ENCODE data around the gene PRKD2. TPM values are rescaled to one million over a fixed set of nuclear protein-coding genes. Genes with fewer than 3 reads are reported as not detected.

PRKD2 gene
- total RNA-seq, 4 donors from 2014 or later: 30.8 to 85.7 (median 41.7) TPM

DNA sequence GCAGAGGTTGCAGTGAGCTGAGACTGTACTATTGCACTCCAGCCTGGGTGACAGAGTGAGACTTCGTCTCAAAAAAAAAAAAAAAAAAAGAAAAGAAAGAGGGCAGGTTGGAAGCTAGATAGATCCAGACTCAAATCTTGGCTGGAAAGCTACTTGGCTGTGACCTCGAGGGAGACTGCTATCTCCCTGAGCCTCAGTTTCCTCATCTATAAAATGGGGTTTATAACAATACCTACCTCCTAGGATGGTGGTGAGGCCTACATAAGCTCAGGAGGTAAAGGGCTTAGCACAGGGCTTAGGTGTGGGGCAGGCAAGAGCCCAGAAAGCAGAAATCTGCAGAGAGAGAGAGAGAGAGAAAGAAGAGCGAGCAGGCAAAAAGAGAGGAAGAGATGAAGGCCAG, 31.7 kb downstream of the PRKD2 start:
- intact Hi-C loops (cut with DNase I; ENCODE audit: low total_unique reads): no loop called here
- DNase-seq: no peak
- Histone ChIP-seq H3K36me3 (no peaks in the 10 kb centered on the region), H3K4me1 (no peaks in the 10 kb centered on the region), H3K9me3 (no peaks in the 10 kb centered on the region), H3K4me3 (no peak overlapping the region), H3K27me3 (no peaks in the 10 kb centered on the region), H3K27ac (no peak overlapping the region)
- TF ChIP-seq, protein P1, sequence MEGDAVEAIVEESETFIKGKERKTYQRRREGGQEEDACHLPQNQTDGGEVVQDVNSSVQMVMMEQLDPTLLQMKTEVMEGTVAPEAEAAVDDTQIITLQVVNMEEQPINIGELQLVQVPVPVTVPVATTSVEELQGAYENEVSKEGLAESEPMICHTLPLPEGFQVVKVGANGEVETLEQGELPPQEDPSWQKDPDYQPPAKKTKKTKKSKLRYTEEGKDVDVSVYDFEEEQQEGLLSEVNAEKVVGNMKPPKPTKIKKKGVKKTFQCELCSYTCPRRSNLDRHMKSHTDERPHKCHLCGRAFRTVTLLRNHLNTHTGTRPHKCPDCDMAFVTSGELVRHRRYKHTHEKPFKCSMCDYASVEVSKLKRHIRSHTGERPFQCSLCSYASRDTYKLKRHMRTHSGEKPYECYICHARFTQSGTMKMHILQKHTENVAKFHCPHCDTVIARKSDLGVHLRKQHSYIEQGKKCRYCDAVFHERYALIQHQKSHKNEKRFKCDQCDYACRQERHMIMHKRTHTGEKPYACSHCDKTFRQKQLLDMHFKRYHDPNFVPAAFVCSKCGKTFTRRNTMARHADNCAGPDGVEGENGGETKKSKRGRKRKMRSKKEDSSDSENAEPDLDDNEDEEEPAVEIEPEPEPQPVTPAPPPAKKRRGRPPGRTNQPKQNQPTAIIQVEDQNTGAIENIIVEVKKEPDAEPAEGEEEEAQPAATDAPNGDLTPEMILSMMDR (IDR thresholded peaks at IDR 0.05): no peak
- no peak for TF ChIP-seq POLR2A (IDR thresholded peaks at IDR 0.05)

DNA sequence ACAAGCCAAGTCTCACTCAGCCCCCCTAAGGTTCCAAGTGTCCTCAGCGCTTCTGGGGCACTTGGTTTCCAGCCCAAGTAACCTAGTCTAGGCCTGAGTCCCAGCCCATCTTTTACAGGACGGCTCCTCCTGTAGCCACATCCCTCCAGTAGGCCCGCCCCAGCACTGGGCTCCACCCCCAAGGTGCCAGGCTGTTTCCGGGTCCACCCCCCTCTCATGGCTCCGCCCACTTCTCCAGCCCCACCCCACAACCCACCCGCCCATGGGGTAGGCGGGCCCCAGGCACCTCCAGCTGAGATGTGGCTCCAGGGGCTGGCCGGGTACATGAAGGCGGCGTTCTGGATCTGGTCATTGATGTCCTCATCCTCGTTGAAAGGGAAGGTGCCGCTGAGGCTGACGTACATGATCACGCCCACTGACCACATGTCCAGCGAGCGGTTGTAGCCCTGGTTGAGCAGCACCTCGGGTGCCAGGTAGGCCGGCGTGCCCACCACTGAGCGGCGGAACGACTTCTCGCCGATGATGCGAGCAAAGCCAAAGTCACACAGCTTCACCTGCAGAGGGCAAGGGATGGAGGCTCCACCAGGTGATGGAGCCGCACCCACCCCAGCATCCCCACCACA, 38.7 kb downstream of the PRKD2 start:
- TF ChIP-seq POLR2A (IDR thresholded peaks at IDR 0.05): no peak
- TF ChIP-seq, protein P1 (IDR thresholded peaks at IDR 0.05): no peak
- no peak overlapping the region for H3K4me3 ChIP-seq
- no peaks in the 10 kb centered on the region for H3K27me3 ChIP-seq
- H3K9me3 ChIP-seq: no peaks in the 10 kb centered on the region
- no peak overlapping the region for H3K27ac ChIP-seq
- no peaks in the 10 kb centered on the region for H3K36me3 ChIP-seq
- intact Hi-C loops (cut with DNase I; ENCODE audit: low total_unique reads): no loop called here
- DNase-seq: no peak
- no peaks in the 10 kb centered on the region for H3K4me1 ChIP-seq

DNA sequence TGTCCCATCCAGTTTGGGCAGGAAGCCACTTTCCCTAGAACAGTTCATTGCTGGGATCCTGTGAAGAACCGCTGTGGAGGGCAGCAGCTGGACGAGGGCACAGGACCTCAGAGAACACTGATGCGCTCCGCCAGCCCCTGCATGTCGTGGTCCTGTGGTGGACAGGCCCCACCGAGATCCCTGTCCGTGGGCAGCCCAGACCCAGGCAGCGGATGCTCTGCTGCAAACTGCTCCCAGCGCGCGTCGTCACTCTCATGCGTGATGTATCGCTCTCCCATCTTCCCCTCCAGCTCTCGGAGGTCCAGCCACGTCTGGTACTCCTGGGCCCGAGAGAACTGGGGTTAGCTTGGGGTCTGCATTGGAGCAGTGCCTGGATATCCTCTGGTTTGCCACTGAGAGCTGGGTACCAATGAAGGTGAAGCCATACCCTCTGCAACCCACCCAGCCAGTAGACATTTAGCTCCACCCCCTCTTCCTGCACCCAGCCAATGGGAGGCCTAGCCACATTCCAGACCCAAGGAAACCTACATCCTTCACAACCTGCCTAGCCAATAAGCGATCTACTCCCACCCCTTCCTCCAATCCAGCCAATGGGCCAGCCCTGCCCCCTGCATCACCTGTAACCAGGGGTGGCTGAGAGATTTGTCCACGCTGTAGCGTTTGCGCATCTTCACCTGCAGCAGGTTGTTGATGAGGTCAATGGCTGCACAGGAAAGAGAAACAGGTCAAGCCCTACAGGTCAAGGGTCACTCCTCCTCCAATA, 42.3 kb downstream of the PRKD2 start:
- H3K36me3 ChIP-seq: no peaks in the 10 kb centered on the region

DNA sequence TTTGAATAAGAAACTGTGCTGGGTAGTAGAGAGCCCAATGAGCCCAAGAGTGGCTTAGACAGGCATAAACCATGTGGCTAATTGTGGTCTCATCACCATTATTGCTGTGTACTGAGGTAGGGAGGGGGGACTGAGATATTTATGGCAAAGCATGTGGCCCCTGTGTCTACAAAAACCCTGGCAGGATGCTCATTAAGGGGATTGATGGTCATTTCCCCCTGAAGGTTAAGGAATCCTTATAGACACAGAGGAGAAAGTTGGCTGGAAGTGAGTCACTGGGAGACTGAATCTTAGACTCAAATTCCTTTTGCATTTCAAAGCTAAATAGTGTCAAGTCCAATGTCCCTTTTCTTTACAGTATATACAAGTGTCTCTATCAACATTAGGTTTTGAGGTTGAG, 46.1 kb downstream of the PRKD2 start:
- H3K4me3 ChIP-seq: no peak overlapping the region
- H3K4me1 ChIP-seq: no peaks in the 10 kb centered on the region
- H3K27ac ChIP-seq: no peak overlapping the region
- H3K36me3 ChIP-seq: no peaks in the 10 kb centered on the region
- intact Hi-C loops (cut with DNase I; ENCODE audit: low total_unique reads): no loop called here
- H3K9me3 ChIP-seq: no peaks in the 10 kb centered on the region
- no peaks in the 10 kb centered on the region for H3K27me3 ChIP-seq
- no peak for DNase-seq
- TF ChIP-seq POLR2A (IDR thresholded peaks at IDR 0.05): no peak
- TF ChIP-seq, protein P1 (IDR thresholded peaks at IDR 0.05): no peak

More for the DNA sequence above, 42.3 kb downstream of the PRKD2 start:
- Histone ChIP-seq H3K4me3 (no peak overlapping the region), H3K4me1 (no peaks in the 10 kb centered on the region), H3K9me3 (no peaks in the 10 kb centered on the region), H3K27ac (no peak overlapping the region), H3K27me3 (no peaks in the 10 kb centered on the region)
- intact Hi-C loops (cut with DNase I; ENCODE audit: low total_unique reads): no loop called here
- TF ChIP-seq, protein P1 (IDR thresholded peaks at IDR 0.05): no peak
- TF ChIP-seq POLR2A (IDR thresholded peaks at IDR 0.05): no peak
- no peak for DNase-seq

DNA sequence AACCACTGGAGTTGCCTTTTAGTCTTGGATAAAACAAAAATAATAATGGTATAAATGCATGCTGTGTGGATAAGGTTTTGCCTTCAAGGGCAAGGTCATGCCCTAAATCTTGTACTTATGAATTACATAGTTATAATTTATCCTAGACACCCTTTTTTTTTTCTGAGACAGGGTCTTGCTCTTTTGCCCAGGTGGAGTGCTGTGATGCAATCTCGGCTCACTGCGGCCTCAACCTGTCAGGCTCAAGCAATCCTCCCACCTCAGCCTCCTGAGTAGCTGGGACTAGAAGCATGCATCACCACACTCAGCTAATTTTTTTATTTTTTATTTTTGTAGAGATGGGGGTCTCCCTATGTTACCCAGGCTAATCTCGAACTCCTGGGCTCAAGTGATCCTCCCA, 48.3 kb downstream of the PRKD2 start:
- no peaks in the 10 kb centered on the region for H3K27me3 ChIP-seq
- H3K27ac ChIP-seq: no peak overlapping the region

More for the DNA sequence above, 48.3 kb downstream of the PRKD2 start:
- Histone ChIP-seq H3K9me3 (no peaks in the 10 kb centered on the region), H3K4me3 (no peak overlapping the region), H3K36me3 (no peaks in the 10 kb centered on the region), H3K4me1 (no peaks in the 10 kb centered on the region)
- intact Hi-C loops (cut with DNase I; ENCODE audit: low total_unique reads): loop anchor here (5.0 kb wide), 1 partner anchor 46 kb away; no protein-coding TSS in a partner anchor
- DNase-seq: no peak
- TF ChIP-seq, protein P1 (IDR thresholded peaks at IDR 0.05): no peak
- no peak for TF ChIP-seq POLR2A (IDR thresholded peaks at IDR 0.05)

Measured in uterus (tissue), 4 donors.